ENCODE data around the gene CSNK2B.

CSNK2B gene

GRCh38 chr6:31665501-31666336 lies at the start of gene CSNK2B:
Gene CSNK2B, plus strand, starts transcription at chr6:31666080. Its CDS starts 752 bp downstream, at chr6:31666832.
- POLR2A ChIA-PET: interaction anchor here (0.6 to 5.4 kb wide), 19 partner anchors 9 to 161 kb away, joined by 3 to 138 read pairs (median 4); partner anchors contain the start of genes ABHD16A, APOM, BAG6 and DDX39B

GRCh38 chr6:31617010-31617409 lies 48.9 kb upstream of the CSNK2B start:
- ChIA-PET POLR2A (interaction anchor here (1.2 kb wide), 1 partner anchor 48 kb away, joined by 3 read pairs; the partner anchor contains the start of gene GPANK1), CTCF (interaction anchor here (1.3 to 1.5 kb wide), 2 partner anchors 16 to 18 kb away, joined by 3 read pairs; no protein-coding TSS in a partner anchor)
- TF ChIP-seq FOXK2 (IDR thresholded peaks at IDR 0.05) (no peak), ELF4 (IDR thresholded peaks at IDR 0.05) (no peak), PKNOX1 (IDR thresholded peaks at IDR 0.05) (no peak), SP1 (IDR thresholded peaks at IDR 0.05) (no peak), TARDBP (IDR thresholded peaks at IDR 0.05) (no peak), FOXA1 (IDR thresholded peaks at IDR 0.05) (no peak), HDGF (IDR thresholded peaks at IDR 0.05; ENCODE audit: borderline replicate concordance) (no peak), SUZ12 (IDR thresholded peaks at IDR 0.05) (no peak), FOXM1 (IDR thresholded peaks at IDR 0.05; ENCODE audit: borderline replicate concordance) (no peak), LEF1 (IDR thresholded peaks at IDR 0.05; ENCODE audit: borderline replicate concordance) (no peak), NFRKB (IDR thresholded peaks at IDR 0.05) (no peak)
- DNase-seq (ENCODE audit: extremely low spot score): no peak

More at GRCh38 chr6:31665501-31666336, at the start of gene CSNK2B:
- peak; percentile 98 for DNase-seq (ENCODE audit: extremely low spot score)
- CTCF ChIA-PET: interaction anchor here (0.9 kb wide), 1 partner anchor 70 kb away, joined by 4 read pairs; no protein-coding TSS in a partner anchor
- TF ChIP-seq FOXM1 (IDR thresholded peaks at IDR 0.05; ENCODE audit: borderline replicate concordance) (0 out of 2 replicates have a peak, but pooled peaks have one; percentile 17), L3MBTL2 (conservative IDR thresholded peaks at IDR 0.05) (peak; percentile 62), FOXA1 (IDR thresholded peaks at IDR 0.05) (no peak), ELF4 (IDR thresholded peaks at IDR 0.05) (peak; percentile 81), PKNOX1 (IDR thresholded peaks at IDR 0.05) (peak; percentile 70), SP1 (IDR thresholded peaks at IDR 0.05) (no peak), NFRKB (IDR thresholded peaks at IDR 0.05) (no peak), HDGF (IDR thresholded peaks at IDR 0.05; ENCODE audit: borderline replicate concordance) (no peak), ARNT (IDR thresholded peaks at IDR 0.05) (0 out of 2 replicates have a peak, but pooled peaks have one; percentile 29)

- CTCF ChIA-PET: no interaction called here
- peak; percentile 98 for DNase-seq (ENCODE audit: extremely low spot score)
- TF ChIP-seq FOXM1 (IDR thresholded peaks at IDR 0.05; ENCODE audit: borderline replicate concordance) (no peak), HDGF (IDR thresholded peaks at IDR 0.05; ENCODE audit: borderline replicate concordance) (no peak), SUZ12 (IDR thresholded peaks at IDR 0.05) (no peak), L3MBTL2 (conservative IDR thresholded peaks at IDR 0.05) (peak; percentile 99), ZNF384 (IDR thresholded peaks at IDR 0.05) (peak; percentile 97)
- POLR2A ChIA-PET: interaction anchor here (1.0 to 3.3 kb wide), 3 partner anchors 33 to 79 kb away, joined by 5 to 24 read pairs (median 6); partner anchors contain the start of genes BAG6, C6orf47 and DDX39B
Measured at GRCh38 chr6:31619805-31620585, 45.9 kb upstream of the CSNK2B start.

GRCh38 chr6:31620586-31621319 lies 45.1 kb upstream of the CSNK2B start, which contains the start of gene PRRC2A:
Gene PRRC2A, plus strand, starts transcription at chr6:31620715. Its CDS starts 2,075 bp downstream, at chr6:31622790.
- POLR2A ChIA-PET: interaction anchor here (1.0 to 3.3 kb wide), 9 partner anchors 15 to 117 kb away, joined by 3 to 24 read pairs (median 8); partner anchors contain the start of genes ATP6V1G2, BAG6, C6orf47 and CSNK2B
- peak; percentile 74 for DNase-seq (ENCODE audit: extremely low spot score)
- CTCF ChIA-PET: interaction anchor here (1.1 kb wide), 1 partner anchor 22 kb away, joined by 3 read pairs; no protein-coding TSS in a partner anchor
- TF ChIP-seq NFRKB (IDR thresholded peaks at IDR 0.05): peak; percentile 91
- no peak for TF ChIP-seq ZNF384 (IDR thresholded peaks at IDR 0.05)

- POLR2A ChIA-PET: interaction anchor here (1.2 to 3.3 kb wide), 10 partner anchors 15 to 116 kb away, joined by 3 to 24 read pairs (median 8); partner anchors contain the start of genes ATP6V1G2, BAG6, C6orf47 and CSNK2B
- TF ChIP-seq SUZ12 (IDR thresholded peaks at IDR 0.05): no peak
- no peak for TF ChIP-seq FOXK2 (IDR thresholded peaks at IDR 0.05)
- TF ChIP-seq CTBP1 (IDR thresholded peaks at IDR 0.05; ENCODE audit: borderline replicate concordance): no peak
- no peak for TF ChIP-seq SP1 (IDR thresholded peaks at IDR 0.05)
- TF ChIP-seq L3MBTL2 (conservative IDR thresholded peaks at IDR 0.05): no peak
- TF ChIP-seq PKNOX1 (IDR thresholded peaks at IDR 0.05): no peak
- no peak for TF ChIP-seq FOXM1 (IDR thresholded peaks at IDR 0.05; ENCODE audit: borderline replicate concordance)
- no peak for TF ChIP-seq BHLHE40 (IDR thresholded peaks at IDR 0.05; ENCODE audit: borderline replicate concordance)
- no peak for TF ChIP-seq TARDBP (IDR thresholded peaks at IDR 0.05)
- TF ChIP-seq ARNT (IDR thresholded peaks at IDR 0.05): no peak
- TF ChIP-seq ELF4 (IDR thresholded peaks at IDR 0.05): no peak
- TF ChIP-seq HDGF (IDR thresholded peaks at IDR 0.05; ENCODE audit: borderline replicate concordance): no peak
- no peak for TF ChIP-seq ZNF384 (IDR thresholded peaks at IDR 0.05)
- TF ChIP-seq NFRKB (IDR thresholded peaks at IDR 0.05): no peak
- TF ChIP-seq LEF1 (IDR thresholded peaks at IDR 0.05; ENCODE audit: borderline replicate concordance): no peak
- no peak for TF ChIP-seq FOXA1 (IDR thresholded peaks at IDR 0.05)
- no peak for DNase-seq (ENCODE audit: extremely low spot score)
- CTCF ChIA-PET: interaction anchor here (1.1 kb wide), 2 partner anchors 23 to 39 kb away, joined by 3 to 4 read pairs; partner anchors contain the start of gene C6orf47
Measured at GRCh38 chr6:31621320-31621939, 44.5 kb upstream of the CSNK2B start.
